K562 (cell line): ENCODE results near the gene ENDOD1. TPM values are rescaled to one million over a fixed set of nuclear protein-coding genes. Genes with fewer than 3 reads are reported as not detected.

ENCODE experiments used
- ATAC-seq: fragments of 200-7000 bp; cut with Tn5 transposase; 3 replicates; pipeline ENCODE4 v1.9.1; 2020; ENCODE audit warnings: moderate library complexity
- BruUV-seq: library from RNA; stranded (reverse); fragments of 400-500 nt; replicated peaks from 2 replicates; lab custom pipeline; 2021; lab: Mats Ljungman, UMichigan
- CTCF ChIA-PET: fragments of 300-600 bp; formaldehyde crosslinking; extraction: SDS; loops from one replicate; lab custom pipeline; 2021; ENCODE audit warnings: low intra/inter-chr PET ratio; lab: Yijun Ruan, JAX
- POLR2A ChIA-PET: fragments of 300-600, 350-650 bp; sonication (Branson Sonifier 250); formaldehyde crosslinking; extraction: SDS; loops from one replicate; lab custom pipeline; 2021; ENCODE audit warnings: antibody characterized with exemption, inconsistent platforms; lab: Yijun Ruan, JAX
- DNase-seq, 4 experiments: peaks; one replicate each; pipeline versions ENCODE4 v3.0.0 to v3.0.0-alpha.2; 2011 to 2018; ENCODE audit warnings: low spot score in 3 of 4, mixed read lengths in 3 of 4; ENCODE audit errors: extremely low read depth in 1 of 4
- FAIRE-seq: peaks from 2 replicates; lab custom pipeline; 2011; peaks lifted over from hg19 to GRCh38; lab: Jason Lieb, UNC
- H2AFZ ChIP-seq: 2 replicates; pipeline ENCODE4 v1.6.0; 2011; ENCODE audit warnings: low read depth, low read length, control low read depth, inconsistent platforms
- H3K27ac ChIP-seq: fragments of 200-600 bp; 3 replicates; pipeline ENCODE4 v1.8.0; 2011; ENCODE audit warnings: low read depth, mild to moderate bottlenecking, control low read depth, inconsistent platforms, low read length, moderate library complexity, mixed read lengths; ENCODE audit errors: extremely low read depth
- H3K27me3 ChIP-seq, 2 experiments: fragments of 300-600 bp in 1 of 2; 2 replicates in 1 of 2; 3 replicates in 1 of 2; pipeline versions ENCODE4 v1.6.0 to v1.8.0; 2011; ENCODE audit warnings: inconsistent platforms in 2 of 2, low read length in 2 of 2, mild to moderate bottlenecking in 1 of 2, mixed read lengths in 1 of 2, moderate library complexity in 1 of 2; ENCODE audit not compliant: control insufficient read depth in 2 of 2, insufficient read depth in 2 of 2
- H3K36me3 ChIP-seq: fragments of 300-600 bp; 3 replicates; pipeline ENCODE4 v1.8.0; 2011; ENCODE audit warnings: mild to moderate bottlenecking, low read length, inconsistent platforms; ENCODE audit not compliant: control insufficient read depth, insufficient read depth
- H3K4me1 ChIP-seq, 2 experiments: fragments of 200-600 bp in 1 of 2; replicated peaks in 1 of 2; 2 replicates in 1 of 2; 3 replicates in 1 of 2; pipeline versions ENCODE4 v1.5.1 to v1.8.0; 2011; ENCODE audit warnings: inconsistent platforms in 2 of 2, low read length in 2 of 2, mild to moderate bottlenecking in 1 of 2, mixed read lengths in 1 of 2, moderate library complexity in 1 of 2; ENCODE audit not compliant: control insufficient read depth in 2 of 2, insufficient read depth in 2 of 2
- H3K4me2 ChIP-seq: 2 replicates; pipeline ENCODE4 v1.6.1; 2011; ENCODE audit warnings: low read length, control low read depth, inconsistent platforms, mixed read lengths; ENCODE audit not compliant: insufficient read depth
- H3K4me3 ChIP-seq: fragments of 200-600 bp; sonication (generic), shearing (Covaris generic); 2 replicates; pipeline ENCODE4 v1.5.1; 2016; ENCODE audit warnings: control low read depth, inconsistent platforms
- H3K79me2 ChIP-seq: fragments of 200-600 bp; 3 replicates; pipeline ENCODE4 v1.8.0; 2011; ENCODE audit warnings: low read length, inconsistent platforms; ENCODE audit not compliant: control insufficient read depth, insufficient read depth
- H3K9ac ChIP-seq, 2 experiments: 2 replicates each; pipeline versions ENCODE4 v1.6.0 to v1.6.1; 2011; ENCODE audit warnings: low read depth in 2 of 2, low read length in 2 of 2, control low read depth in 1 of 2, inconsistent platforms in 1 of 2, mild to moderate bottlenecking in 1 of 2, mixed read lengths in 1 of 2; ENCODE audit not compliant: insufficient read depth in 1 of 2
- H3K9me1 ChIP-seq: one replicate; pipeline ENCODE4 v1.6.0; 2011; ENCODE audit warnings: inconsistent platforms, mild to moderate bottlenecking, low read length, moderate library complexity; ENCODE audit not compliant: control insufficient read depth, insufficient read depth
- H3K9me3 ChIP-seq: replicated peaks from 2 replicates; pipeline ENCODE4 v1.5.1; 2011; ENCODE audit warnings: low read depth, low read length, inconsistent platforms; ENCODE audit not compliant: control insufficient read depth, insufficient read depth
- H4K20me1 ChIP-seq: replicated peaks from 2 replicates; pipeline ENCODE4 v1.6.1; 2011; ENCODE audit warnings: low read length, inconsistent platforms, mixed read lengths; ENCODE audit not compliant: control insufficient read depth, insufficient read depth
- CBFB ChIP-seq: sonication (generic); formaldehyde crosslinking; IDR thresholded peaks from 2 replicates; pipeline ENCODE4 v1.4.0; 2020; ENCODE audit warnings: mild to moderate bottlenecking, missing genetic modification reagents
- COPS2 ChIP-seq: fragments of 450-650 bp; conservative IDR thresholded peaks from 2 replicates; pipeline ENCODE4 v1.6.1; 2016; ENCODE audit warnings: mild to moderate bottlenecking, moderate library complexity
- E2F3 ChIP-seq: fragments of 250-450 bp; sonication (Bioruptor Pico); IDR thresholded peaks from 2 replicates; pipeline ENCODE4 v1.4.0; 2020; ENCODE audit warnings: mild to moderate bottlenecking
- HCFC1 ChIP-seq: IDR thresholded peaks from 2 replicates; pipeline ENCODE4 v1.6.1; 2012; ENCODE audit warnings: low read depth, low read length, improper control_type of control experiment
- PBX2 ChIP-seq, 2 experiments: IDR thresholded peaks in 1 of 2; conservative IDR thresholded peaks in 1 of 2; 2 replicates each; pipeline ENCODE4 v1.6.1; 2016; ENCODE audit warnings: low read depth in 2 of 2, mild to moderate bottlenecking in 1 of 2, missing compliant biosample characterization in 1 of 2, missing genetic modification characterization in 1 of 2, moderate library complexity in 1 of 2
- PCBP1 ChIP-seq: fragments of 200-400 bp; formaldehyde crosslinking; IDR thresholded peaks from 2 replicates; pipeline ENCODE4 v1.6.1; 2018; ENCODE audit warnings: mild to moderate bottlenecking, low read depth, low read length; ENCODE audit not compliant: poor library complexity, severe bottlenecking
- SMARCE1 ChIP-seq: fragments of 450-650 bp; IDR thresholded peaks from 2 replicates; pipeline ENCODE4 v1.7.1; 2016; ENCODE audit warnings: mild to moderate bottlenecking
- SRF ChIP-seq, 2 experiments: fragments of 250-450, 450-650 bp in 1 of 2; sonication (Bioruptor Pico) in 1 of 2; sonication (generic) in 1 of 2; formaldehyde crosslinking; IDR thresholded peaks; 2 replicates each; pipeline versions ENCODE4 v1.5.0 to v1.5.1; 2020 to 2022; ENCODE audit warnings: mild to moderate bottlenecking in 1 of 2, missing genetic modification reagents in 1 of 2
- SRSF1 ChIP-seq: fragments of 200-400 bp; formaldehyde crosslinking; IDR thresholded peaks from 2 replicates; pipeline ENCODE4 v1.6.1; 2017; ENCODE audit warnings: mild to moderate bottlenecking, low read depth, low read length, moderate library complexity
- THRA ChIP-seq: fragments of 450-650 bp; IDR thresholded peaks from 2 replicates; pipeline ENCODE4 v1.6.1; 2017; ENCODE audit warnings: mild to moderate bottlenecking, moderate library complexity
- THRAP3 ChIP-seq: fragments of 450-650 bp; IDR thresholded peaks from 2 replicates; pipeline ENCODE4 v1.6.1; 2016; ENCODE audit warnings: mild to moderate bottlenecking, inconsistent platforms, borderline replicate concordance
- U2AF2 ChIP-seq: fragments of 200-400 bp; formaldehyde crosslinking; optimal IDR thresholded peaks from 2 replicates; pipeline ENCODE3; 2017; ENCODE audit warnings: low read depth, mild to moderate bottlenecking, low read length
- ZNF445 ChIP-seq: fragments of 250-450 bp; sonication (Bioruptor Pico); IDR thresholded peaks from 2 replicates; pipeline ENCODE4 v1.4.0; 2020; ENCODE audit warnings: low read depth, mild to moderate bottlenecking, moderate library complexity
- ZNF644 ChIP-seq: fragments of 200-800 bp; sonication (Bioruptor generic); IDR thresholded peaks from 2 replicates; pipeline ENCODE4 v1.6.1; 2016; ENCODE audit warnings: low read depth, missing genetic modification characterization, missing compliant biosample characterization
- WGBS: fragments of 100-300 bp; shearing (Covaris generic); methylation state at CpG from one replicate; pipeline ENCODE4 v1.1.6; 2016; ENCODE audit warnings: low coverage, mixed read lengths; ENCODE audit not compliant: insufficient coverage; ENCODE audit errors: missing lambda C conversion rate; 5-methylcytosine and 5-hydroxymethylcytosine counted together
- in situ Hi-C: fragments of 300-500 bp; cut with MboI; formaldehyde crosslinking; loops from 4 replicates; pipeline ENCODE4 v1.15.0; 2018; ENCODE audit warnings: inconsistent platforms, mixed read lengths
- intact Hi-C: fragments of 100-400 bp; cut with micrococcal nuclease; formaldehyde crosslinking; loops from 2 replicates; pipeline ENCODE4 v1.14.2; 2022
- polyA plus RNA-seq, 8 experiments: library from polyadenylated mRNA; depleted of rRNA in 4 of 8; stranded (reverse) in 5 of 8; unstranded in 3 of 8; fragments of >200 nt; fragmentation: Nextera tagmentation in 2 of 8; fragmentation: Illumina TruSeq in 1 of 8; extraction: Ambion mirVana in 2 of 8; extraction: Trizol in 1 of 8; gene quantifications; 2 replicates each; pipeline versions ENCODE4 v1.2.1 to v1.2.3, GENCODE V29; 2011 to 2014; ENCODE audit warnings: inconsistent platforms in 1 of 8, missing spikeins in 1 of 8
- total RNA-seq, 7 experiments: library from RNA; depleted of rRNA in 6 of 7; stranded (reverse); fragments of >200 nt in 6 of 7; fragmentation: Illumina TruSeq in 2 of 7; extraction: Trizol in 2 of 7; gene quantifications; 2 replicates each; pipeline versions ENCODE4 v1.2.1 to v1.2.3, GENCODE V29; 2011 to 2021; ENCODE audit warnings: low replicate concordance in 1 of 7
- TF ChIP-seq, protein P1 (sequence below): fragments of 250-450 bp; sonication (Bioruptor Pico); IDR thresholded peaks from 2 replicates; pipeline ENCODE4 v1.8.0; 2021; ENCODE audit warnings: moderate library complexity, mild to moderate bottlenecking, inconsistent platforms

The ENDOD1 gene
- total and polyA plus RNA-seq, 9 of the 15 experiments (the other 6 are each of a cell fraction or from before 2014, with no cell fraction given): 4.2 to 11.8 (median 9.3) TPM

GRCh38 chr11:95042906-95043305 lies 46.7 kb upstream of the ENDOD1 start:
- ChIA-PET CTCF (no interaction called here), POLR2A (interaction anchor here (1.8 to 1.9 kb wide), 2 partner anchors 10 to 24 kb away, joined by 4 to 6 read pairs; partner anchors contain the start of gene SRSF8)
- no peak overlapping the region for H2AFZ ChIP-seq
- H3K9me1 ChIP-seq: no peaks in the 10 kb centered on the region
- no TSS peak for BruUV-seq
- DNase-seq (no peak), FAIRE-seq (no peak), ATAC-seq (no peak)
- no peaks in the 10 kb centered on the region for H3K36me3 ChIP-seq
- H3K79me2 ChIP-seq: no peaks in the 10 kb centered on the region
- H3K27ac ChIP-seq: no peak overlapping the region
- H3K9ac ChIP-seq: no peak overlapping the region
- H3K9me3 ChIP-seq: no peaks in the 10 kb centered on the region
- H3K4me2 ChIP-seq: no peak overlapping the region
- WGBS: 10% methylated on average over 3 of the region's 3 CpGs
- intact Hi-C loops: no loop called here
- H3K27me3 ChIP-seq: peaks cover 0 to 27% of the 10 kb centered on the region in 2 experiments; a peak in 4 of 5 replicates
- H3K4me1 ChIP-seq: no peaks in the 10 kb centered on the region
- in situ Hi-C loops: no loop called here
- H3K4me3 ChIP-seq: no peak overlapping the region
- H4K20me1 ChIP-seq: no peaks in the 10 kb centered on the region
- TF ChIP-seq SRF (CRISPR knock-in tag; IDR thresholded peaks at IDR 0.05) (no peak), COPS2 (no peak), U2AF2 (no peak), PBX2 (CRISPR knock-in tag; IDR thresholded peaks at IDR 0.05; ENCODE audit: low read depth) (no peak), PBX2 (tag; conservative IDR thresholded peaks at IDR 0.05; ENCODE audit: low read depth) (no peak), THRA (no peak), THRAP3 (no peak), E2F3 (CRISPR knock-in tag) (no peak), HCFC1 (no peak), SRSF1 (no peak), ZNF445 (CRISPR knock-in tag) (no peak), PCBP1 (no peak), CBFB (CRISPR knock-in tag) (no peak), SMARCE1 (no peak), ZNF644 (no peak)
- TF ChIP-seq, protein P1, sequence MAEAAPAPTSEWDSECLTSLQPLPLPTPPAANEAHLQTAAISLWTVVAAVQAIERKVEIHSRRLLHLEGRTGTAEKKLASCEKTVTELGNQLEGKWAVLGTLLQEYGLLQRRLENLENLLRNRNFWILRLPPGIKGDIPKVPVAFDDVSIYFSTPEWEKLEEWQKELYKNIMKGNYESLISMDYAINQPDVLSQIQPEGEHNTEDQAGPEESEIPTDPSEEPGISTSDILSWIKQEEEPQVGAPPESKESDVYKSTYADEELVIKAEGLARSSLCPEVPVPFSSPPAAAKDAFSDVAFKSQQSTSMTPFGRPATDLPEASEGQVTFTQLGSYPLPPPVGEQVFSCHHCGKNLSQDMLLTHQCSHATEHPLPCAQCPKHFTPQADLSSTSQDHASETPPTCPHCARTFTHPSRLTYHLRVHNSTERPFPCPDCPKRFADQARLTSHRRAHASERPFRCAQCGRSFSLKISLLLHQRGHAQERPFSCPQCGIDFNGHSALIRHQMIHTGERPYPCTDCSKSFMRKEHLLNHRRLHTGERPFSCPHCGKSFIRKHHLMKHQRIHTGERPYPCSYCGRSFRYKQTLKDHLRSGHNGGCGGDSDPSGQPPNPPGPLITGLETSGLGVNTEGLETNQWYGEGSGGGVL (CRISPR knock-in tag): no peak
